ENCODE results near the gene YWHAB.

Gene YWHAB

GRCh38 chr20:44932916-44933315 is 47.4 kb downstream of the YWHAB start:
- DNase-seq (ENCODE audit: low read depth, low spot score), result no peak
- TF ChIP-seq CTCF (IDR thresholded peaks at IDR 0.05; ENCODE audit: low read depth, low read length), result no peak
- in situ Hi-C loops (cut with HindIII; ENCODE audit: low sequenced_read_pairs), result no loop called here
- H3K4me3 ChIP-seq (ENCODE audit: low read depth, low read length), result no peak overlapping the region

- TF ChIP-seq CTCF (IDR thresholded peaks at IDR 0.05; ENCODE audit: low read depth, low read length), result no peak
- in situ Hi-C loops (cut with HindIII; ENCODE audit: low sequenced_read_pairs), result no loop called here
- no peak overlapping the region for H3K4me3 ChIP-seq (ENCODE audit: low read depth, low read length)
- no peak for DNase-seq (ENCODE audit: low read depth, low spot score)
Measured at GRCh38 chr20:44936510-44936909, 51.0 kb downstream of the YWHAB start.

GRCh38 chr20:44938637-44939036 is 53.1 kb downstream of the YWHAB start:
- in situ Hi-C loops (cut with HindIII; ENCODE audit: low sequenced_read_pairs), result no loop called here
- no peak for TF ChIP-seq CTCF (IDR thresholded peaks at IDR 0.05; ENCODE audit: low read depth, low read length)
- no peak for DNase-seq (ENCODE audit: low read depth, low spot score)
- no peak overlapping the region for H3K4me3 ChIP-seq (ENCODE audit: low read depth, low read length)

GRCh38 chr20:44941120-44941691 is 55.7 kb downstream of the YWHAB start:
- no peak for DNase-seq (ENCODE audit: low read depth, low spot score)
- in situ Hi-C loops (cut with HindIII; ENCODE audit: low sequenced_read_pairs), result no loop called here

GRCh38 chr20:44942264-44942973 is 56.9 kb downstream of the YWHAB start:
- no peak for TF ChIP-seq CTCF (IDR thresholded peaks at IDR 0.05; ENCODE audit: low read depth, low read length)
- H3K4me3 ChIP-seq (ENCODE audit: low read depth, low read length), result no peak overlapping the region
- DNase-seq (ENCODE audit: low read depth, low spot score), result no peak
- in situ Hi-C loops (cut with HindIII; ENCODE audit: low sequenced_read_pairs), result no loop called here

More at GRCh38 chr20:44941120-44941691, 55.7 kb downstream of the YWHAB start:
- no peak overlapping the region for H3K4me3 ChIP-seq (ENCODE audit: low read depth, low read length)
- no peak for TF ChIP-seq CTCF (IDR thresholded peaks at IDR 0.05; ENCODE audit: low read depth, low read length)

- TF ChIP-seq CTCF (IDR thresholded peaks at IDR 0.05; ENCODE audit: low read depth, low read length), result no peak
- DNase-seq (ENCODE audit: low read depth, low spot score), result no peak
- in situ Hi-C loops (cut with HindIII; ENCODE audit: low sequenced_read_pairs), result no loop called here
- H3K4me3 ChIP-seq (ENCODE audit: low read depth, low read length), result no peak overlapping the region
Measured at GRCh38 chr20:44943828-44944227, 58.3 kb downstream of the YWHAB start.
